ENCODE results near the gene CORO1A.
A peak's percentile ranks its signal among the peaks of the same experiment; 100 is the strongest.
"Not testable (repeated sequence)": the region's sequence is repeated elsewhere in the genome, so short reads cannot be mapped to it uniquely, and the experiment has no call there.

CORO1A gene

DNA sequence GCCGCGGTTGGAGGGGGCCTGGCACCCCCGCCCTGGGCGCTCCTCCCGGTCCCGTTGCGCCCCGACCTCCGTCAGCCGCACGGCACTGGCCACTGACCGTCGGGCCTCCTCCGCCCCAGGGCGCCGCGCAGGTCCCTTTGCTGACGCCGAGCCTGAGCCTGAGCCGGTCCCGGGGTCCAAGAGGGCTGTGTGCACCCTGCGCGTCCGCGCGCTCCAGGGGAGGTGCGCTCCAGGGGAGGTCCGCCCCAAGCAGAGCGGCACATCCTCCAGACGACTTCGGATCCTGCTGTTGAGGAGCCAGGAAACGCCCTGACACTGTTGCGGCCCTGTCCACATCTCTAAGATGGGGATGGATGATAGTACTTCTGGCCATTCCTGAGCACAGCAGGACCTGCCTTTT, 22.9 kb downstream of the CORO1A start:
- not testable (repeated sequence) for DNase-seq

DNA sequence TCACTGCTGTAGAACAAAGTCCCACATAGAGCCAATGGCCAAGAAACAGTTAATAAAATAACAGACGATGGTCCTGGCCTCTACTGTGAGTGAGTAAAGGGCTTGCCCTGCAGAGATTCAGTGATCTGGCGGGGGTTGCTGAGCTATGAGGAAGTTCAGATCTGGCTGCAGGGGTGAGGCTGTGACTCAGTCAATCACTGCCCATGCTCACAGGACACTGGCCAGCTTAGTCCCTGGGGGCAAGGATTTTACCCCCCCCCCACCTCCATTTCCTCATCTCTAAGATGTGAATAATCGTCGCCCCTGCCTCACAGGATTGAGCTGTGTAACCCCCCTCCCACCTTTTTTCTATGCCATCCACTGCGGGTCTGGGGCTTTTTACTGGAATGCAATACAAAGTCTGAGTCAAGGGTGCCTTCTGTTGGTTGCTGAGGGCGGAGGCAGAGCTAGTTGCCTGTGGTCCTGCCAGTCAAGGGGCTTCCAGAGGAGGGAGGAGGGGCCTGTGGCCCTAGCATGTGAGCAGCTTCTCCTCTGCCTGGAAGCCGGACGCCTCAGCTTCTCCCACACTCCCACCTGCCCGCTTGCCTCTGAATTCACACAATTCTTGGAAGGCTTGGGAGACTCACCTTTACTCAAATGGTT, 23.8 kb downstream of the CORO1A start:
- DNase-seq, result peak; percentile 52

DNA sequence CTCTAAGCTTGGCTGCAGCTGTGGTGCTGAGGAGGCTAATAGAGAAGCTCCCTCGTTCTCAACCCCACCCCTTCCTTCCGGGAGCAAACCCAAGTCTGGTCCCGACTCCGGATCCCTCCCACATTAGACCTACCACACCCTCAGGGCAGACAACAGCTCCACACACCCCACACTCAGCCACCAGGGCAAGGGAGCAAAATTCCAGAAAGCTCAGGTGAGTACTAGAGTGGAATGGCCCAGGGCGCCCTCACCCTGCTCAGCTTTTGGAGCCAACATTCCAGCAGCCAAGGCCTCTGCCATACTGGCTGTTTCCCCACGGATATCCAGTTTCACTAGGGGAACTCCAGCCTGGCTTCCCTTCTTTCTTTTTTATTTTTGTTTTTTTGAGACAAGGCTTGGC, 25.6 kb downstream of the CORO1A start:
- peak; percentile 53 for DNase-seq

DNA sequence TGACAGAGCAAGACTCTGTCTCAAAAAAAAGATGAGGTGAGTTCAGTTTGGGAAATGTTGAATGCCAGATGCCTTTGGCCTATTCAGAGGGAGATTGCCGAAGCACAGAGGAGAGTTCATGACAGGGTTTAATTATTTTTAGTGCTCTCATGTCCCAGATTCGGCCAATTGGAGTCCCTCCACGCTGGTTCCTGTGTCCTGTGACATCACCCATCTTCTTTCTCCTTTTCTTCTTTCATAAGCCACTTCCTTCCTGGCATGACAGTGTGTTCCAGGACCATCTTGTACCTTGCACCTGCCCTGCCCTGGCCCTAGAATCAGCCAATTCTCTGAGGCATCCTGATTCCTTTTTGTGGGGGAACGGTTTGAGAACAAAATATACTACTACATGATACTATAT, 28.0 kb downstream of the CORO1A start:
- not testable (repeated sequence) for DNase-seq

DNA sequence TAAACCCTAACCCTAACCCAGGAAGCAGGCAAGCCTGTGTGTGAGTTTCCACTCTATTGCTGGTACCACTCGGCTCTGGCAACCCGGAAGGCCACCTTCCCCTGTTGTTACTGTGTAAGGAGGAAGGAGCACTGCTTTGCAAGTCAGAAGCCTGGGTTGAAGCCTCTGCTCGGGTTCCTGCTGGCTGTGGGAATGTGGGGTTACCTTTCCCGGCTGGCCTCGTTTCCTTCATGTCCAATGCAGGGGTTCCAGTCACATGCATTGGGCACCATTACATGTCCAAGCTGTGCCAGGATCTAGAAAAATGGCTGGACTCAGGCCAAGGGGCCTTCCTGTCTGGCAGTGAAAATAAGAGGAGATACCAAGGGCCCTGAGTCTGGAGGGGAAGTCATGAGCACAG, 33.7 kb downstream of the CORO1A start:
- not testable (repeated sequence) for DNase-seq

All from activated CD8-positive, alpha-beta memory T cell treated with anti-CD3 and anti-CD28 coated beads for 24 hours (primary cell).